ENCODE results near the gene FN3KRP. TPM values are rescaled to one million over a fixed set of nuclear protein-coding genes. Genes with fewer than 3 reads are reported as not detected.

The FN3KRP gene
- total RNA-seq, 1 experiment from 2014 or later, result 35.4 TPM

GRCh38 chr17:82753201-82753464, 36.6 kb downstream of the FN3KRP start:
- DNase-seq (ENCODE audit: low spot score), result no peak
- no peaks in the 10 kb centered on the region for H3K27me3 ChIP-seq (replicated peaks; ENCODE audit: insufficient read depth, low read depth, low read length, poor library complexity)
- no TSS peak for BruUV-seq (replicated peaks)
- intact Hi-C loops (cut with micrococcal nuclease; ENCODE audit: unreplicated experiment), result no loop called here
- ChIA-PET POLR2A (ENCODE audit: low non-redundant PET) (no interaction called here), CTCF (no interaction called here)
- H3K9me3 ChIP-seq (ENCODE audit: low read depth, low read length, poor library complexity, severe bottlenecking), result no peaks in the 10 kb centered on the region
- no peak for TF ChIP-seq EZH2 (IDR thresholded peaks at IDR 0.05; ENCODE audit: borderline replicate concordance, low read depth, low read length, poor library complexity, severe bottlenecking)
- TF ChIP-seq CTCF (conservative IDR thresholded peaks at IDR 0.05; ENCODE audit: low read depth, low read length), result no peak
- H3K36me3 ChIP-seq (ENCODE audit: insufficient read depth, low read length, poor library complexity, severe bottlenecking), result peaks cover 11% of the 10 kb centered on the region
- peak overlapping the region; percentile 93 for H3K27ac ChIP-seq (ENCODE audit: low read depth, low read length, poor library complexity, severe bottlenecking)
- peak overlapping the region; percentile 97 for H3K4me3 ChIP-seq (ENCODE audit: low read depth, low read length, poor library complexity, severe bottlenecking)
- H3K4me1 ChIP-seq (ENCODE audit: insufficient read depth, low read length, poor library complexity, severe bottlenecking), result peaks cover 12% of the 10 kb centered on the region

- H3K4me1 ChIP-seq (ENCODE audit: insufficient read depth, low read length, poor library complexity, severe bottlenecking), result peaks cover 12% of the 10 kb centered on the region
- no peaks in the 10 kb centered on the region for H3K9me3 ChIP-seq (ENCODE audit: low read depth, low read length, poor library complexity, severe bottlenecking)
- no peak overlapping the region for H3K4me3 ChIP-seq (ENCODE audit: low read depth, low read length, poor library complexity, severe bottlenecking)
- peak; percentile 45 for DNase-seq (ENCODE audit: low spot score)
- intact Hi-C loops (cut with micrococcal nuclease; ENCODE audit: unreplicated experiment), result no loop called here
- peak overlapping the region; percentile 30 for H3K27ac ChIP-seq (ENCODE audit: low read depth, low read length, poor library complexity, severe bottlenecking)
- peaks cover 14% of the 10 kb centered on the region for H3K36me3 ChIP-seq (ENCODE audit: insufficient read depth, low read length, poor library complexity, severe bottlenecking)
- BruUV-seq (replicated peaks), result no TSS peak
- ChIA-PET POLR2A (ENCODE audit: low non-redundant PET) (no interaction called here), CTCF (no interaction called here)
- TF ChIP-seq CTCF (conservative IDR thresholded peaks at IDR 0.05; ENCODE audit: low read depth, low read length) (no peak), EZH2 (IDR thresholded peaks at IDR 0.05; ENCODE audit: borderline replicate concordance, low read depth, low read length, poor library complexity, severe bottlenecking) (no peak)
- no peaks in the 10 kb centered on the region for H3K27me3 ChIP-seq (replicated peaks; ENCODE audit: insufficient read depth, low read depth, low read length, poor library complexity)
These were observed 38.0 kb downstream of the FN3KRP start for GRCh38 chr17:82754297-82755208.

GRCh38 chr17:82756166-82756565, 39.7 kb downstream of the FN3KRP start:
- intact Hi-C loops (cut with micrococcal nuclease; ENCODE audit: unreplicated experiment), result no loop called here
- POLR2A ChIA-PET (ENCODE audit: low non-redundant PET), result no interaction called here
- no peaks in the 10 kb centered on the region for H3K9me3 ChIP-seq (ENCODE audit: low read depth, low read length, poor library complexity, severe bottlenecking)
- no peak overlapping the region for H3K4me3 ChIP-seq (ENCODE audit: low read depth, low read length, poor library complexity, severe bottlenecking)
- no peak for DNase-seq (ENCODE audit: low spot score)
- H3K36me3 ChIP-seq (ENCODE audit: insufficient read depth, low read length, poor library complexity, severe bottlenecking), result peaks cover 24% of the 10 kb centered on the region
- BruUV-seq (replicated peaks), result no TSS peak
- peaks cover 12% of the 10 kb centered on the region for H3K4me1 ChIP-seq (ENCODE audit: insufficient read depth, low read length, poor library complexity, severe bottlenecking)
- no peak for TF ChIP-seq CTCF (conservative IDR thresholded peaks at IDR 0.05; ENCODE audit: low read depth, low read length)
- no peak for TF ChIP-seq EZH2 (IDR thresholded peaks at IDR 0.05; ENCODE audit: borderline replicate concordance, low read depth, low read length, poor library complexity, severe bottlenecking)
- CTCF ChIA-PET, result no interaction called here
- H3K27me3 ChIP-seq (replicated peaks; ENCODE audit: insufficient read depth, low read depth, low read length, poor library complexity), result no peaks in the 10 kb centered on the region
- H3K27ac ChIP-seq (ENCODE audit: low read depth, low read length, poor library complexity, severe bottlenecking), result peak overlapping the region; percentile 27
